Esophagus squamous epithelium (tissue), 4 donors: ENCODE measurements around the gene SLC39A7.

Source experiments
- CTCF ChIP-seq, 6 experiments: fragments of 450-650 bp in 4 of 6; fragments of 200-600 bp in 2 of 6; sonication (generic) in 2 of 6; IDR thresholded peaks; one replicate each; pipeline ENCODE4 v1.5.1; 2016 to 2019; ENCODE audit warnings: antibody characterized with exemption in 6 of 6, mild to moderate bottlenecking in 4 of 6, moderate library complexity in 4 of 6
- POLR2A ChIP-seq, 4 donors: fragments of 450-650 bp; IDR thresholded peaks; one replicate each; pipeline ENCODE4 v1.6.1; 2017; ENCODE audit warnings: antibody characterized with exemption in 4 of 4, mild to moderate bottlenecking in 4 of 4, moderate library complexity in 3 of 4

GRCh38 chr6:33175436-33176069 is 25.1 kb upstream of the SLC39A7 start:
- TF ChIP-seq CTCF (IDR thresholded peaks at IDR 0.05) = no peak
- TF ChIP-seq POLR2A (IDR thresholded peaks at IDR 0.05) = no peak
